Measurements from ENCODE around the gene SOX13. TPM values are rescaled to one million over a fixed set of nuclear protein-coding genes. Genes with fewer than 3 reads are reported as not detected.
A peak's percentile ranks its signal among the peaks of the same experiment; 100 is the strongest.

The SOX13 gene
- total and polyA plus RNA-seq, 10 of the 15 experiments (the other 5 are each of a cell fraction or from before 2014, with no cell fraction given), result 0.04 to 0.31 (median 0.11) TPM; not detected in 7

- ChIA-PET CTCF (no interaction called here), SMC1A (ENCODE audit: uncharacterized antibody, unreplicated experiment) (no interaction called here), RAD21 (ENCODE audit: unreplicated experiment) (no interaction called here), POLR2A (interaction anchor here (1.2 kb wide), 1 partner anchor 16 kb away, joined by 3 read pairs; no protein-coding TSS in a partner anchor)
- in situ Hi-C loops (cut with MboI), result no loop called here
- Histone ChIP-seq H3K9me3 (replicated peaks; ENCODE audit: control insufficient read depth, insufficient read depth, low read length) (no peaks in the 10 kb centered on the region), H3K79me2 (ENCODE audit: control insufficient read depth, insufficient read depth, low read length) (no peaks in the 10 kb centered on the region), H3K9ac (ENCODE audit: control insufficient read depth, insufficient read depth, low read length) (no peak overlapping the region), H3K27ac (ENCODE audit: control insufficient read depth, insufficient read depth) (no peak overlapping the region), H3K27me3 (replicated peaks in 1 of 2; ENCODE audit: control insufficient read depth in 2 of 2, insufficient read depth in 2 of 2, low read length in 1 of 2) (peaks cover 16 to 19% of the 10 kb centered on the region in 2 experiments), H2AFZ (ENCODE audit: control insufficient read depth, low read depth, low read length) (no peak overlapping the region), H3K36me3 (ENCODE audit: control insufficient read depth in 2 of 2, insufficient read depth in 2 of 2, low read length in 1 of 2) (no peaks in the 10 kb centered on the region), H3K4me1 (ENCODE audit: control insufficient read depth, insufficient read depth, low read length) (no peaks in the 10 kb centered on the region; the same call in 1 of the 2 replicates), H3K4me3 (no peak overlapping the region), H4K20me1 (ENCODE audit: control insufficient read depth, insufficient read depth) (no peaks in the 10 kb centered on the region), H3K4me2 (ENCODE audit: control insufficient read depth, insufficient read depth) (no peak overlapping the region)
- BruUV-seq (replicated peaks), result no TSS peak
- WGBS (ENCODE audit: insufficient coverage, insufficient replicate concordance, low lambda C conversion rate, missing lambda C conversion rate), result 20% methylated on average over 31 of the region's 31 CpGs
- ATAC-seq, result peak; percentile 31; the same call in 2 of the 3 replicates
- TF ChIP-seq, protein P1, sequence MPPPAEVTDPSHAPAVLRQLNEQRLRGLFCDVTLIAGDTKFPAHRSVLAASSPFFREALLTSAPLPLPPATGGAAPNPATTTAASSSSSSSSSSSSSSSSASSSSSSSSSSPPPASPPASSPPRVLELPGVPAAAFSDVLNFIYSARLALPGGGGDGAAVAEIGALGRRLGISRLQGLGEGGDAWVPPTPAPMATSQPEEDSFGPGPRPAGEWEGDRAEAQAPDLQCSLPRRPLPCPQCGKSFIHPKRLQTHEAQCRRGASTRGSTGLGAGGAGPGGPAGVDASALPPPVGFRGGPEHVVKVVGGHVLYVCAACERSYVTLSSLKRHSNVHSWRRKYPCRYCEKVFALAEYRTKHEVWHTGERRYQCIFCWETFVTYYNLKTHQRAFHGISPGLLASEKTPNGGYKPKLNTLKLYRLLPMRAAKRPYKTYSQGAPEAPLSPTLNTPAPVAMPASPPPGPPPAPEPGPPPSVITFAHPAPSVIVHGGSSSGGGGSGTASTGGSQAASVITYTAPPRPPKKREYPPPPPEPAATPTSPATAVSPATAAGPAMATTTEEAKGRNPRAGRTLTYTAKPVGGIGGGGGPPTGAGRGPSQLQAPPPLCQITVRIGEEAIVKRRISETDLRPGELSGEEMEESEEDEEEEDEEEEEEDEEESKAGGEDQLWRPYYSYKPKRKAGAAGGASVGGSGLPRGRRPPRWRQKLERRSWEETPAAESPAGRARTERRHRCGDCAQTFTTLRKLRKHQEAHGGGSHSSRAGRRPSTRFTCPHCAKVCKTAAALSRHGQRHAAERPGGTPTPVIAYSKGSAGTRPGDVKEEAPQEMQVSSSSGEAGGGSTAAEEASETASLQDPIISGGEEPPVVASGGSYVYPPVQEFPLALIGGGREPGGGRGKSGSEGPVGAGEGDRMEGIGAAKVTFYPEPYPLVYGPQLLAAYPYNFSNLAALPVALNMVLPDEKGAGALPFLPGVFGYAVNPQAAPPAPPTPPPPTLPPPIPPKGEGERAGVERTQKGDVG (CRISPR knock-in tag; IDR thresholded peaks at IDR 0.05), result no peak
- TF ChIP-seq E4F1 (IDR thresholded peaks at IDR 0.05; ENCODE audit: borderline replicate concordance, partially characterized antibody), result no peak
- no peak for TF ChIP-seq PAX8 (IDR thresholded peaks at IDR 0.05)
- no peak for TF ChIP-seq ZNF207 (IDR thresholded peaks at IDR 0.05; ENCODE audit: borderline replicate concordance)
- peak; percentile 80 for TF ChIP-seq SUZ12 (IDR thresholded peaks at IDR 0.05; ENCODE audit: unreplicated experiment)
- TF ChIP-seq, protein P2, sequence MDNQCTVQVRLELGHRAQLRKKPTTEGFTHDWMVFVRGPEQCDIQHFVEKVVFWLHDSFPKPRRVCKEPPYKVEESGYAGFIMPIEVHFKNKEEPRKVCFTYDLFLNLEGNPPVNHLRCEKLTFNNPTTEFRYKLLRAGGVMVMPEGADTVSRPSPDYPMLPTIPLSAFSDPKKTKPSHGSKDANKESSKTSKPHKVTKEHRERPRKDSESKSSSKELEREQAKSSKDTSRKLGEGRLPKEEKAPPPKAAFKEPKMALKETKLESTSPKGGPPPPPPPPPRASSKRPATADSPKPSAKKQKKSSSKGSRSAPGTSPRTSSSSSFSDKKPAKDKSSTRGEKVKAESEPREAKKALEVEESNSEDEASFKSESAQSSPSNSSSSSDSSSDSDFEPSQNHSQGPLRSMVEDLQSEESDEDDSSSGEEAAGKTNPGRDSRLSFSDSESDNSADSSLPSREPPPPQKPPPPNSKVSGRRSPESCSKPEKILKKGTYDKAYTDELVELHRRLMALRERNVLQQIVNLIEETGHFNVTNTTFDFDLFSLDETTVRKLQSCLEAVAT (IDR thresholded peaks at IDR 0.05), result no peak
- no peak for TF ChIP-seq KDM1A (IDR thresholded peaks at IDR 0.05; ENCODE audit: borderline replicate concordance)
- DNase-seq (ENCODE audit: low read depth, low spot score), result no peak
- intact Hi-C loops (cut with micrococcal nuclease; ENCODE audit: unreplicated experiment), result no loop called here
- no peak for FAIRE-seq
These were observed 2.2 kb downstream of the SOX13 start for GRCh38 chr1:204075139-204075521.
